Heart right ventricle (tissue), 16 donors: ENCODE measurements around the gene TMEM127. TPM values are rescaled to one million over a fixed set of nuclear protein-coding genes. Genes with fewer than 3 reads are reported as not detected.

Experiments
- ATAC-seq, 8 donors: fragments of 200-7000 bp; cut with Tn5 transposase; one replicate each; pipeline ENCODE4 v1.9.1; 2020; ENCODE audit warnings: mild to moderate bottlenecking in 8 of 8, moderate library complexity in 8 of 8, moderate number of reproducible peaks in 1 of 8
- DNase-seq, 2 donors: peaks; one replicate each; pipeline ENCODE4 v3.0.0-alpha.2; 2020
- H3K27ac ChIP-seq, 10 donors: fragments of 200-600 bp; sonication (generic) in 2 of 10; one replicate each; pipeline versions ENCODE4 v1.5.0 to v1.8.0; 2020 to 2022; ENCODE audit warnings: mild to moderate bottlenecking in 3 of 10
- H3K27me3 ChIP-seq, 7 donors: fragments of 200-600 bp; one replicate each; pipeline ENCODE4 v1.8.0; 2021 to 2022; ENCODE audit warnings: mild to moderate bottlenecking in 2 of 7
- H3K36me3 ChIP-seq, 9 donors: fragments of 200-600 bp; sonication (generic) in 1 of 9; one replicate each; pipeline versions ENCODE4 v1.5.0 to v1.8.0; 2020 to 2022; ENCODE audit warnings: mild to moderate bottlenecking in 2 of 9
- H3K4me1 ChIP-seq, 9 donors: fragments of 200-600 bp; sonication (generic) in 1 of 9; one replicate each; pipeline versions ENCODE4 v1.5.0 to v1.8.0; 2020 to 2022; ENCODE audit warnings: mild to moderate bottlenecking in 4 of 9
- H3K4me3 ChIP-seq, 10 donors: fragments of 200-600 bp; sonication (generic) in 2 of 10; one replicate each; pipeline versions ENCODE4 v1.5.0 to v1.8.0; 2020 to 2022; ENCODE audit warnings: mild to moderate bottlenecking in 7 of 10, moderate library complexity in 2 of 10
- H3K9me3 ChIP-seq, 11 donors: fragments of 200-600 bp in 10 of 11; sonication (generic) in 2 of 11; one replicate each; pipeline versions ENCODE4 v1.5.0 to v1.8.0; 2013 to 2022; ENCODE audit warnings: mild to moderate bottlenecking in 2 of 11, control low read depth in 1 of 11, moderate library complexity in 1 of 11
- WGBS, 2 donors: extraction: QIAGEN DNeasy Blood & Tissue Kit; methylation state at CpG; one replicate each; pipeline ENCODE4 v1.1.7; 2013; ENCODE audit warnings: inconsistent platforms in 1 of 2; 5-methylcytosine and 5-hydroxymethylcytosine counted together
- intact Hi-C, 10 donors: fragments of 100-400 bp; cut with DNase I; formaldehyde crosslinking; loops; one replicate each; pipeline versions ENCODE4 v1.11.1 to v1.14.2; 2022
- polyA plus RNA-seq, 2 donors: library from polyadenylated mRNA; stranded (reverse); fragments of 200-250 nt; gene quantifications; one replicate each; pipeline ENCODE4 v1.2.3, GENCODE V29; 2013
- total RNA-seq, 10 donors: library from RNA; stranded (reverse); fragmentation: NEBNext Ultra II Directional in 3 of 10; extraction: Animal tissue kit (Norgen Biotek cat#: 25700) in 3 of 10; gene quantifications; one replicate each; pipeline versions ENCODE4 v1.2.1 to v1.2.4, GENCODE V29; 2021 to 2023
- TF ChIP-seq, protein P1 (sequence below), 9 donors: fragments of 200-600 bp; sonication (generic) in 2 of 9; IDR thresholded peaks; one replicate each; pipeline versions ENCODE4 v1.5.0 to v1.8.0; 2021 to 2022; ENCODE audit warnings: antibody characterized with exemption in 9 of 9, mild to moderate bottlenecking in 5 of 9, moderate library complexity in 1 of 9
- donor health status: Arrhythmogenic right ventricular cardiomyopathy.
- donor health status: ischemic (EF 13 %, LVEDD 7.1; RV severe dilation, severe dysfunction).
- donor health status: healthy with polysubstance abuse.
- donor health status: DM: no; HTN: yes; CAD: no.
- donor health status: DM: no; HTN: no; CAD: no.
- donor health status: ischemic (EF 25% LVEDD 6.9; RV normal size, moderate dysfunction).
- donor health status: ischemic (EF 25% LVEDD 5.7; RV mildly dilated, moderate dysfunction).
- donor health status: healthy.
- donor health status: DM: yes; HTN: yes; CAD: no.
- donor health status: Ischemic cardiomyopathy.
- donor health status: ischemic (EF 35%, LVEDD 5.7; RV mildly dilated, moderate dysfunction).
- donor health status: nonischemic (EF 11% LVEDD 7.7; RV severe dilation, severe dysfunction).
- donor health status: DM: yes; HTN: yes; CAD: no.
- donor health status: PGD.
- donor health status: ischemic (EF 29% LVEDD 5.4; RV normal size, mild dysfunction).
- donor health status: nonischemic (EF 23%, LVEDD 6.1; RV moderate dilation, normal function).

Gene TMEM127
- total and polyA plus RNA-seq, 12 donors = 15.2 to 113 (median 88.3) TPM

DNA sequence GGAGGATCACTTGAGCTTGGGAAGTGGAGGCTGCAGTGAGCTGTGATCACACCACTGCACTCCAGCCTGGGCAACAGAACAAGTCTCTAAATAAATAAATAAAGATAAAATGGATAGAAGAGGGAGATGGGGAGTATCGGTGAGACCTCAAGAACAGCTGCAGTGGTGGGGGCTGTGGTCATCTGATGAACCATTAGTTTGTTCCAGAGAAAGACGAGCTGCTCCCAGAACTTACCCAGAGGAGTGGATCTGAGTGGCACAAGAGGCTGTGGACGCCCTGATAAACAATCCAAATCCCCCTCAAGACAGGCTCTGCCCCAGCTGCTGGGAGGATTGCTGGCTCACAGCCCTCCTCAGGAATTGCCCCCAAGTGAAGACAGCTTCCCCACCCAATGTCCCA, 26.7 kb downstream of the TMEM127 start:
- H3K4me3 ChIP-seq = no peak overlapping the region
- WGBS, 2 donors = 90 to 97% methylated on average over 3 of the region's 3 CpGs
- H3K27me3 ChIP-seq = no peaks in the 10 kb centered on the region
- H3K4me1 ChIP-seq = peaks cover 0 to 41% (median 33%) of the 10 kb centered on the region in 9 donors
- DNase-seq = no peak
- H3K27ac ChIP-seq = no peak overlapping the region
- intact Hi-C loops = no loop called here
- TF ChIP-seq, protein P1, sequence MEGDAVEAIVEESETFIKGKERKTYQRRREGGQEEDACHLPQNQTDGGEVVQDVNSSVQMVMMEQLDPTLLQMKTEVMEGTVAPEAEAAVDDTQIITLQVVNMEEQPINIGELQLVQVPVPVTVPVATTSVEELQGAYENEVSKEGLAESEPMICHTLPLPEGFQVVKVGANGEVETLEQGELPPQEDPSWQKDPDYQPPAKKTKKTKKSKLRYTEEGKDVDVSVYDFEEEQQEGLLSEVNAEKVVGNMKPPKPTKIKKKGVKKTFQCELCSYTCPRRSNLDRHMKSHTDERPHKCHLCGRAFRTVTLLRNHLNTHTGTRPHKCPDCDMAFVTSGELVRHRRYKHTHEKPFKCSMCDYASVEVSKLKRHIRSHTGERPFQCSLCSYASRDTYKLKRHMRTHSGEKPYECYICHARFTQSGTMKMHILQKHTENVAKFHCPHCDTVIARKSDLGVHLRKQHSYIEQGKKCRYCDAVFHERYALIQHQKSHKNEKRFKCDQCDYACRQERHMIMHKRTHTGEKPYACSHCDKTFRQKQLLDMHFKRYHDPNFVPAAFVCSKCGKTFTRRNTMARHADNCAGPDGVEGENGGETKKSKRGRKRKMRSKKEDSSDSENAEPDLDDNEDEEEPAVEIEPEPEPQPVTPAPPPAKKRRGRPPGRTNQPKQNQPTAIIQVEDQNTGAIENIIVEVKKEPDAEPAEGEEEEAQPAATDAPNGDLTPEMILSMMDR (IDR thresholded peaks at IDR 0.05) = no peak
- peaks cover 0 to 5% (median 0%) of the 10 kb centered on the region in 9 donors for H3K36me3 ChIP-seq
- H3K9me3 ChIP-seq = no peaks in the 10 kb centered on the region
- no peak for ATAC-seq

DNA sequence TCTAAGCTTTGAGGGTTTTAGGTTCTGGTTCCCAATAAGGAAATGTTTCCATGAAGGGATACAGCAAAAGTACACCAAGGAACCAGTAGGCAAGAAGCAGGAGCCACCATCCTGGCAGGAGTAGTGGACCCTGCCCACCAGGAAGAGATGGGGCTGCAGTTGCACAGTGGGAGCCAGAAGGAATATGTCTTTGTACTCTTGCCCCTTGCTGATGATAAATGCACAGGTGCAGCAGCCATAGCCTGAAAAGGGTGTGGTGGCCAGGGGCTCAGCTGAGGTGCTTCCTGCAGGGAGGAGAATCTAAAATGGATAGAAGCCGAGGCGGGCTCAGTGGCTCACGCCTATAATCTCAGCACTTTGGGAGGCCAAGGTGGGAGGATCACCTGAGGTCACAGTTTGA, 27.5 kb downstream of the TMEM127 start:
- TF ChIP-seq, protein P1 (IDR thresholded peaks at IDR 0.05) = no peak
- H3K36me3 ChIP-seq = peaks cover 0 to 5% (median 0%) of the 10 kb centered on the region in 9 donors
- DNase-seq (no peak), ATAC-seq (no peak)
- intact Hi-C loops = no loop called here
- H3K4me1 ChIP-seq = peaks cover 0 to 50% (median 33%) of the 10 kb centered on the region in 9 donors
- no peak overlapping the region for H3K27ac ChIP-seq
- no peak overlapping the region for H3K4me3 ChIP-seq
- WGBS, 2 donors = 97% methylated on average over 3 of the region's 3 CpGs
- no peaks in the 10 kb centered on the region for H3K27me3 ChIP-seq
- H3K9me3 ChIP-seq = no peaks in the 10 kb centered on the region

DNA sequence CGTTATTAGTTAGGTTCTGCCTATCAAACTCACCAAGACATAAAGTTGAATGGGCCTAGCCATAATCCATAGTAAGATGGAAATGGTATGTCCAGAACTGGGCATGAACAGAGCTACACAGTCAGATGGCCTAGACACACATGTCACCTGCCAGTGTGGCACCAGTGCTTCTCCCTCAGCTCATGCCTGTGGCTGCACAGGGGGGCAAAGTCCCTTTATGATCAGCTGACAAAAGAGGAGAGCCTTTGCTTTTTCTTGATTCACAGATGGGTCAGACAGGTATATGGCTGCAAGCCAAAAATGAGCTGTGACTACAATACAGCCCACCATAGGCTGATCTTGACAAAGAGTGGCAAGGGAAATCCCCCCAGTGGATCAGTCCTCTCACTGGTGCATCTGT, 28.9 kb downstream of the TMEM127 start:
- Histone ChIP-seq H3K27ac (no peak overlapping the region), H3K9me3 (no peaks in the 10 kb centered on the region), H3K4me3 (no peak overlapping the region), H3K27me3 (no peaks in the 10 kb centered on the region), H3K4me1 (peaks cover 0 to 41% (median 24%) of the 10 kb centered on the region in 9 donors), H3K36me3 (peaks cover 0 to 5% (median 0%) of the 10 kb centered on the region in 9 donors)
- DNase-seq (no peak), ATAC-seq (no peak)
- intact Hi-C loops = no loop called here
- WGBS, 2 donors = 97 to 100% methylated on average over 1 of the region's 1 CpG
- TF ChIP-seq, protein P1 (IDR thresholded peaks at IDR 0.05) = no peak

DNA sequence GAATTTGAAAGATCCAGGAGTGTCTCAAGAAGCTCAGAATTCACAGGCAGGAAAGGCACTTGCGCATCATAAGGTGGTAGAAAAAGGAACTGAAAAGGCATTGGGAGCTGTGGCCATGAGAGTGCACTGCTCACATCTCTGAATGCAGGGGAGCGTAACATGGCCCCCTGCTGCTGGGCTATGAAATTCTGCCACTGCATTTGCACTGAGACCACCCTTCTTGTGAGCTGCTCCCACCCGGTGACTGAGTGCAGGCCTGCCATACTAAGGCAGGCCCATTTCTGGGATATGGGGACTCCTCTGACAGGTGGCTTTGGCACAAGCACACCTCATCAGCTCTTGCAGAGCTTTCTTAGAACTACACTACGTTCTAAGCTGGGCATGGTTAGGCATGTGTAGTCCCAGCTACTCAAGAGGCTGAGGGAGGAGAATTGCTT, 31.9 kb downstream of the TMEM127 start:
- Histone ChIP-seq H3K9me3 (no peaks in the 10 kb centered on the region), H3K4me3 (no peak overlapping the region), H3K36me3 (no peaks in the 10 kb centered on the region), H3K4me1 (peaks cover 0 to 16% (median 0%) of the 10 kb centered on the region in 9 donors), H3K27ac (peak overlapping the region in 1 of 10 donors; percentile 39), H3K27me3 (no peaks in the 10 kb centered on the region)
- TF ChIP-seq, protein P1 (IDR thresholded peaks at IDR 0.05) = no peak
- DNase-seq (no peak), ATAC-seq (no peak)
- 87 to 92% methylated on average over 4 of the region's 4 CpGs for WGBS, 2 donors
- intact Hi-C loops = no loop called here
